CD14-positive monocyte (primary cell): ENCODE measurements around the gene ZNF367. TPM values are rescaled to one million over a fixed set of nuclear protein-coding genes. Genes with fewer than 3 reads are reported as not detected.

Experiments
- DNase-seq, 3 donors: peaks; one replicate each; pipeline ENCODE4 v3.0.0-alpha.2; 2011 to 2022
- H2AFZ ChIP-seq: 2 replicates; pipeline ENCODE4 v1.6.0; 2012; ENCODE audit warnings: mild to moderate bottlenecking, low read depth, low read length, inconsistent platforms; ENCODE audit not compliant: insufficient read depth, poor library complexity, severe bottlenecking
- H3K27ac ChIP-seq, 2 donors: 1 replicate in 1 of 2; 2 replicates in 1 of 2; pipeline ENCODE4 v1.5.1; 2012 to 2013; ENCODE audit warnings: low read length in 2 of 2, control low read depth in 1 of 2, inconsistent platforms in 1 of 2, low read depth in 1 of 2, mild to moderate bottlenecking in 1 of 2
- H3K27me3 ChIP-seq, 2 donors: one replicate each; pipeline versions ENCODE4 v1.6.0 to v1.6.1; 2011 to 2013; ENCODE audit warnings: low read length in 2 of 2; ENCODE audit not compliant: control insufficient read depth in 2 of 2, insufficient read depth in 2 of 2
- H3K36me3 ChIP-seq, 2 donors: replicated peaks in 1 of 2; 1 replicate in 1 of 2; 2 replicates in 1 of 2; pipeline versions ENCODE4 v1.5.1 to v1.6.1; 2012 to 2013; ENCODE audit warnings: low read length in 2 of 2, control low read depth in 1 of 2, inconsistent platforms in 1 of 2, mild to moderate bottlenecking in 1 of 2; ENCODE audit not compliant: insufficient read depth in 2 of 2, control insufficient read depth in 1 of 2
- H3K4me1 ChIP-seq, 2 donors: 1 replicate in 1 of 2; 2 replicates in 1 of 2; pipeline versions ENCODE4 v1.5.1 to v1.6.1; 2012 to 2013; ENCODE audit warnings: low read length in 2 of 2, control low read depth in 1 of 2, inconsistent platforms in 1 of 2, mild to moderate bottlenecking in 1 of 2, moderate library complexity in 1 of 2; ENCODE audit not compliant: insufficient read depth in 2 of 2, control insufficient read depth in 1 of 2
- H3K4me2 ChIP-seq: replicated peaks from 2 replicates; pipeline ENCODE3; 2012; ENCODE audit warnings: low read length, moderate library complexity, mild to moderate bottlenecking; ENCODE audit not compliant: poor library complexity, severe bottlenecking; ENCODE audit errors: extremely low read depth
- H3K4me3 ChIP-seq, 3 experiments: fragments of 200-600 bp in 1 of 3; sonication (generic) in 1 of 3; replicated peaks in 1 of 3; 1 replicate in 2 of 3; 2 replicates in 1 of 3; pipeline ENCODE4 v1.5.1; 2011 to 2013; ENCODE audit warnings: low read length in 3 of 3, mild to moderate bottlenecking in 3 of 3, control low read depth in 2 of 3, low read depth in 2 of 3, inconsistent platforms in 1 of 3, moderate library complexity in 1 of 3
- H3K79me2 ChIP-seq: 2 replicates; pipeline ENCODE4 v1.6.0; 2012; ENCODE audit warnings: mild to moderate bottlenecking, control low read depth, inconsistent platforms, low read length, moderate library complexity; ENCODE audit not compliant: insufficient read depth
- H3K9ac ChIP-seq: 2 replicates; pipeline ENCODE4 v1.6.0; 2017; ENCODE audit warnings: low read length, mild to moderate bottlenecking; ENCODE audit not compliant: insufficient read depth, poor library complexity, severe bottlenecking
- H3K9me3 ChIP-seq, 2 donors: replicated peaks in 1 of 2; 1 replicate in 1 of 2; 2 replicates in 1 of 2; pipeline versions ENCODE4 v1.5.1 to v1.6.1; 2012 to 2013; ENCODE audit warnings: low read length in 2 of 2, control low read depth in 1 of 2; ENCODE audit not compliant: control insufficient read depth in 1 of 2, insufficient read depth in 1 of 2
- H4K20me1 ChIP-seq: 2 replicates; pipeline ENCODE4 v1.6.0; 2012; ENCODE audit warnings: mild to moderate bottlenecking, low read length, control low read depth, moderate library complexity; ENCODE audit not compliant: insufficient read depth
- H3K27ac Mint-ChIP-seq, 7 donors: one replicate each; pipeline ENCODE4 v1.8.0; 2020; ENCODE audit warnings: mild to moderate bottlenecking in 7 of 7, mixed read lengths in 7 of 7, moderate library complexity in 6 of 7, inconsistent platforms in 2 of 7
- H3K27me3 Mint-ChIP-seq, 3 donors: one replicate each; pipeline ENCODE4 v1.8.0; 2021 to 2022; ENCODE audit warnings: low read depth in 3 of 3, mild to moderate bottlenecking in 3 of 3, mixed read lengths in 3 of 3, moderate library complexity in 3 of 3, inconsistent platforms in 1 of 3
- H3K36me3 Mint-ChIP-seq, 2 donors: one replicate each; pipeline ENCODE4 v1.8.0; 2020; ENCODE audit warnings: mixed read lengths in 2 of 2, inconsistent platforms in 1 of 2, mild to moderate bottlenecking in 1 of 2
- H3K4me1 Mint-ChIP-seq: one replicate; pipeline ENCODE4 v1.8.0; 2020; ENCODE audit warnings: mild to moderate bottlenecking, mixed read lengths
- H3K4me3 Mint-ChIP-seq, 2 donors: one replicate each; pipeline ENCODE4 v1.8.0; 2020; ENCODE audit warnings: mild to moderate bottlenecking in 2 of 2, mixed read lengths in 2 of 2, moderate library complexity in 1 of 2
- H3K9me3 Mint-ChIP-seq, 7 donors: one replicate each; pipeline ENCODE4 v1.8.0; 2020 to 2022; ENCODE audit warnings: mixed read lengths in 7 of 7, mild to moderate bottlenecking in 6 of 7, moderate library complexity in 6 of 7, inconsistent platforms in 2 of 7
- WGBS: methylation state at CpG from one replicate; pipeline ENCODE4 v1.1.5; 2013; ENCODE audit warnings: missing lambda C conversion rate; ENCODE audit not compliant: insufficient coverage; 5-methylcytosine and 5-hydroxymethylcytosine counted together
- intact Hi-C, 2 donors: fragments of 100-400 bp; cut with micrococcal nuclease; formaldehyde crosslinking; loops; one replicate each; pipeline versions ENCODE4 v1.15.0 to v1.15.1; 2023
- polyA plus RNA-seq, 3 donors: library from polyadenylated mRNA; depleted of rRNA in 1 of 3; unstranded in 2 of 3; stranded (reverse) in 1 of 3; fragments of 300-500 nt in 2 of 3; fragments of >200 nt in 1 of 3; fragmentation: Illumina TruSeq in 2 of 3; gene quantifications; 1 replicate in 2 of 3; 2 replicates in 1 of 3; pipeline ENCODE4 v1.2.3, GENCODE V29; 2012 to 2021
- TF ChIP-seq, protein P1 (sequence below): fragments of 200-600 bp; IDR thresholded peaks from one replicate; pipeline ENCODE4 v1.8.0; 2022; ENCODE audit warnings: antibody characterized with exemption, mild to moderate bottlenecking

Gene ZNF367
- polyA plus RNA-seq, 3 donors: 0.08 to 0.21 TPM; not detected in 1

DNA sequence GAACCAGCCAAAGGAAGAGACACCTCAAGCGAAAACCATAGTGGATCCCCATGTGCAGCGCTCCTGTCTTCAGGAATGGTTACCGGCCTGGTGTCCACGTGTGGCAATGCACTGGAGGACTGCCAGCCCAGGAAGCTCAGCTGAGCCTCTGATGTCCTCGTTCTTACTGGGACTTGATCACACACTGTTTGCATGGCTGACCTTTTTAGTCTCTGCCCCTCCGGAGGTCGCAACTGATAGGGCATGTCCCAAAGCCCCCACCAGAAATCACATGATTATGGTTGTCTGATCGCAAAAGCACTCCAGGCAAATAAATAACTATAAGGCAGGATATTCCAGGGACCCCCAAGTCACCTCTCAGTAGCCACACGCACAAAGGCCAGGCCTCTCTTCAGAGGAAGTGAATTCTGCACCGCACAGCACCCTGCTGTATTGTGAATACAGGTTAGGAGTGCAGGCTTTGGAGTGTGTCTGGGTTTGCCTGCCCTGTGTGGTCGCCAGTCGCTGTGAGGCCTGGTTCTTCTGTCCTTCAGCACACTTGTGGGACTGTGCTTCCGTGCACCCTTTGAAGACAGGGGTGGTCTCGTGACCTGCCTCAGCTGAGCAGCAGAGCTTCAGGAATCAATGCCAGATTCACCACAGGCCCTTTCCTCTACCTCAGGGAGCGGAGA is 18.4 kb upstream of the ZNF367 start:
- Histone ChIP-seq H3K36me3 (no peaks in the 10 kb centered on the region), H3K27ac (no peak overlapping the region), H3K4me2 (no peak overlapping the region), H2AFZ (no peak overlapping the region), H3K9ac (no peak overlapping the region), H3K27me3 (no peaks in the 10 kb centered on the region), H3K79me2 (no peaks in the 10 kb centered on the region), H3K4me3 (no peak overlapping the region), H4K20me1 (no peaks in the 10 kb centered on the region), H3K4me1 (no peaks in the 10 kb centered on the region), H3K9me3 (no peaks in the 10 kb centered on the region)
- H3K36me3 Mint-ChIP-seq: no peaks in the 10 kb centered on the region
- no peak overlapping the region for H3K27ac Mint-ChIP-seq
- no peaks in the 10 kb centered on the region for H3K4me1 Mint-ChIP-seq
- H3K4me3 Mint-ChIP-seq: no peak overlapping the region
- intact Hi-C loops: no loop called here
- H3K9me3 Mint-ChIP-seq: peaks cover 0 to 4% (median 2%) of the 10 kb centered on the region in 7 donors
- DNase-seq: no peak
- TF ChIP-seq, protein P1, sequence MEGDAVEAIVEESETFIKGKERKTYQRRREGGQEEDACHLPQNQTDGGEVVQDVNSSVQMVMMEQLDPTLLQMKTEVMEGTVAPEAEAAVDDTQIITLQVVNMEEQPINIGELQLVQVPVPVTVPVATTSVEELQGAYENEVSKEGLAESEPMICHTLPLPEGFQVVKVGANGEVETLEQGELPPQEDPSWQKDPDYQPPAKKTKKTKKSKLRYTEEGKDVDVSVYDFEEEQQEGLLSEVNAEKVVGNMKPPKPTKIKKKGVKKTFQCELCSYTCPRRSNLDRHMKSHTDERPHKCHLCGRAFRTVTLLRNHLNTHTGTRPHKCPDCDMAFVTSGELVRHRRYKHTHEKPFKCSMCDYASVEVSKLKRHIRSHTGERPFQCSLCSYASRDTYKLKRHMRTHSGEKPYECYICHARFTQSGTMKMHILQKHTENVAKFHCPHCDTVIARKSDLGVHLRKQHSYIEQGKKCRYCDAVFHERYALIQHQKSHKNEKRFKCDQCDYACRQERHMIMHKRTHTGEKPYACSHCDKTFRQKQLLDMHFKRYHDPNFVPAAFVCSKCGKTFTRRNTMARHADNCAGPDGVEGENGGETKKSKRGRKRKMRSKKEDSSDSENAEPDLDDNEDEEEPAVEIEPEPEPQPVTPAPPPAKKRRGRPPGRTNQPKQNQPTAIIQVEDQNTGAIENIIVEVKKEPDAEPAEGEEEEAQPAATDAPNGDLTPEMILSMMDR: no peak
- H3K27me3 Mint-ChIP-seq: peaks cover 2 to 5% (median 3%) of the 10 kb centered on the region in 3 donors
- WGBS: 92% methylated on average over 10 of the region's 15 CpGs

DNA sequence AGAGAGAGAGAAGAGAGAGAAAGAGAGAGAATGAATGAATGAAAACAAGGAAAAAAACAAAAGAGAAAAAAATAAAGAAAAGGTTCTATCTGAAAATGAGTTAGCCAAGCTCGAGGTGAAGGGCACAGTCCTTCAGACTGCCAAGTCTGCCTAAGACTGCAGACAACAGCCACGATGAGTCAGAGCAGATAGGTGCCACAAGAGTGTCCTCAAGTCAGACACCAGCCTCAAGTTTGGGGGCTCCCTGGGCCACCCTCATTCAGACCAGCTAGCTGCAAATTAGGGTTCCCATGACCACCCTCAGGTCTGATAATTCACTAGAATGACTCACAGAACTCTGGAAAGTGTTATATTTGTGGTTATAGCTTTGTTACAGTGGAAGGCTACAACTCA is 17.9 kb upstream of the ZNF367 start:
- Histone ChIP-seq H3K36me3 (no peaks in the 10 kb centered on the region), H4K20me1 (no peaks in the 10 kb centered on the region), H3K4me2 (no peak overlapping the region), H3K27ac (no peak overlapping the region), H2AFZ (no peak overlapping the region), H3K27me3 (no peaks in the 10 kb centered on the region), H3K79me2 (no peaks in the 10 kb centered on the region), H3K4me3 (no peak overlapping the region), H3K9me3 (no peaks in the 10 kb centered on the region), H3K4me1 (no peaks in the 10 kb centered on the region), H3K9ac (no peak overlapping the region)
- TF ChIP-seq, protein P1: no peak
- no peak overlapping the region for H3K27ac Mint-ChIP-seq
- no peak for DNase-seq
- peaks cover 2 to 5% (median 3%) of the 10 kb centered on the region in 3 donors for H3K27me3 Mint-ChIP-seq
- intact Hi-C loops: no loop called here
- H3K4me3 Mint-ChIP-seq: no peak overlapping the region
- peaks cover 0 to 5% (median 2%) of the 10 kb centered on the region in 7 donors for H3K9me3 Mint-ChIP-seq
- no peaks in the 10 kb centered on the region for H3K36me3 Mint-ChIP-seq
- no peaks in the 10 kb centered on the region for H3K4me1 Mint-ChIP-seq
- WGBS: 94% methylated on average over 2 of the region's 2 CpGs
